ENCODE measurements around the gene BTN2A1.

BTN2A1 gene

GRCh38 chr6:26472549-26473290 is 15.0 kb downstream of the BTN2A1 start:
- Histone ChIP-seq H3K36me3 (ENCODE audit: control insufficient read depth, insufficient read depth, low read length) (no peaks in the 10 kb centered on the region), H3K79me2 (no peaks in the 10 kb centered on the region), H3K4me1 (peaks cover 4% of the 10 kb centered on the region), H3K9ac (no peak overlapping the region), H3K4me2 (ENCODE audit: low read length) (no peak overlapping the region), H3K27me3 (ENCODE audit: control insufficient read depth, insufficient read depth, low read length) (no peaks in the 10 kb centered on the region), H3K9me3 (ENCODE audit: control insufficient read depth, low read length) (no peaks in the 10 kb centered on the region), H3K4me3 (ENCODE audit: low read depth, low read length) (no peak overlapping the region), H2AFZ (no peak overlapping the region), H3K27ac (no peak overlapping the region)
- no peak for TF ChIP-seq CTCF (IDR thresholded peaks at IDR 0.05)

GRCh38 chr6:26473429-26473757 is 15.6 kb downstream of the BTN2A1 start:
- H3K27me3 ChIP-seq (ENCODE audit: control insufficient read depth, insufficient read depth, low read length), result no peaks in the 10 kb centered on the region
- H3K36me3 ChIP-seq (ENCODE audit: control insufficient read depth, insufficient read depth, low read length), result no peaks in the 10 kb centered on the region
- peak overlapping the region; percentile 90 for H2AFZ ChIP-seq
- peak overlapping the region; percentile 71 for H3K4me3 ChIP-seq (ENCODE audit: low read depth, low read length)
- H3K27ac ChIP-seq, result peak overlapping the region; percentile 84
- no peak for TF ChIP-seq CTCF (IDR thresholded peaks at IDR 0.05)
- no peaks in the 10 kb centered on the region for H3K9me3 ChIP-seq (ENCODE audit: control insufficient read depth, low read length)
- H3K9ac ChIP-seq, result no peak overlapping the region
- peaks cover 4% of the 10 kb centered on the region for H3K4me1 ChIP-seq
- H3K4me2 ChIP-seq (ENCODE audit: low read length), result peak overlapping the region; percentile 46
- H3K79me2 ChIP-seq, result no peaks in the 10 kb centered on the region

- Histone ChIP-seq H2AFZ (peak overlapping the region; percentile 90), H3K4me3 (ENCODE audit: low read depth, low read length) (peak overlapping the region; percentile 71), H3K36me3 (ENCODE audit: control insufficient read depth, insufficient read depth, low read length) (no peaks in the 10 kb centered on the region), H3K9ac (no peak overlapping the region), H3K27ac (peak overlapping the region; percentile 84), H3K4me2 (ENCODE audit: low read length) (peak overlapping the region; percentile 46), H3K9me3 (ENCODE audit: control insufficient read depth, low read length) (no peaks in the 10 kb centered on the region), H3K4me1 (peaks cover 4% of the 10 kb centered on the region), H3K79me2 (no peaks in the 10 kb centered on the region), H3K27me3 (ENCODE audit: control insufficient read depth, insufficient read depth, low read length) (no peaks in the 10 kb centered on the region)
- no peak for TF ChIP-seq CTCF (IDR thresholded peaks at IDR 0.05)
Observed at GRCh38 chr6:26473758-26474438, 16.1 kb downstream of the BTN2A1 start.

GRCh38 chr6:26474439-26474881 is 16.7 kb downstream of the BTN2A1 start:
- Histone ChIP-seq H3K27ac (peak overlapping the region; percentile 84), H3K9me3 (ENCODE audit: control insufficient read depth, low read length) (no peaks in the 10 kb centered on the region), H3K36me3 (ENCODE audit: control insufficient read depth, insufficient read depth, low read length) (no peaks in the 10 kb centered on the region), H3K4me3 (ENCODE audit: low read depth, low read length) (peak overlapping the region; percentile 71), H3K79me2 (no peaks in the 10 kb centered on the region), H3K9ac (no peak overlapping the region), H2AFZ (peak overlapping the region; percentile 90), H3K4me2 (ENCODE audit: low read length) (peak overlapping the region; percentile 46), H3K4me1 (peaks cover 4% of the 10 kb centered on the region), H3K27me3 (ENCODE audit: control insufficient read depth, insufficient read depth, low read length) (no peaks in the 10 kb centered on the region)
- no peak for TF ChIP-seq CTCF (IDR thresholded peaks at IDR 0.05)
